ENCODE results near the gene KCNQ2.

DNA sequence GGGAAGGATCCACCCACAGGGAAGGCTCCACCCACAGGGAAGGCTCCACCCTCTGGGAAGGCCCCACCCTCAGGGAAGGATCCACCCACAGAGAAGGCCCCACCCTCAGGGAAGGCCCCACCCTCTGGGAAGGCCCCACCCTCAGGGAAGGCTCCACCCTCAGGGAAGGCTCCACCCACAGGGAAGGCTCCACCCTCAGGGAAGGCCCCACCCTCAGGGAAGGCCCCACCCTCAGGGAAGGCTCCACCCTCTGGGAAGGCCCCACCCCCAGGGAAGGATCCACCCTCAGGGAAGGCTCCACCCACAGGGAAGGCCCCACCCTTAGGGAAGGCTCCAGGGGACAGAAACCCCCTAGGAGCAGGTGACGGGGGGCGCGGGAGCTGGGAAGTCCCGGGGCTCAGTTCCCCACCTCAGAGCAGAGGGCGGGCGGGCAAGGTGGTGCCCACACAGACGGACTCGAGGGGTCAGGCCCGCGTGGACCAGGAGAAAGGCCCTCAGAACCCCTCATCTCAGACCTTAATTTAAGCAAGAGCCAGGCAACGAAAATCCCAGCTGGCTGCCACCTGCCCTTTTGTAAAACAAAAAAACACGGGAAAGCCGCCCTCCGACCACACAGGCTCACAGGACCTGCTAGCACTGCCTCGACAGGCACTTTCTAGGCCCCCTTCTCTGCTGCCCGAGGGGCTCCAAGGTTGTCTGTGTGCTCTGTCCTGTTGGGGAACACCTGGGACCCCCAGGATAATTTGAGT lies 39.7 kb downstream of the KCNQ2 start:
- TF ChIP-seq, protein P1, sequence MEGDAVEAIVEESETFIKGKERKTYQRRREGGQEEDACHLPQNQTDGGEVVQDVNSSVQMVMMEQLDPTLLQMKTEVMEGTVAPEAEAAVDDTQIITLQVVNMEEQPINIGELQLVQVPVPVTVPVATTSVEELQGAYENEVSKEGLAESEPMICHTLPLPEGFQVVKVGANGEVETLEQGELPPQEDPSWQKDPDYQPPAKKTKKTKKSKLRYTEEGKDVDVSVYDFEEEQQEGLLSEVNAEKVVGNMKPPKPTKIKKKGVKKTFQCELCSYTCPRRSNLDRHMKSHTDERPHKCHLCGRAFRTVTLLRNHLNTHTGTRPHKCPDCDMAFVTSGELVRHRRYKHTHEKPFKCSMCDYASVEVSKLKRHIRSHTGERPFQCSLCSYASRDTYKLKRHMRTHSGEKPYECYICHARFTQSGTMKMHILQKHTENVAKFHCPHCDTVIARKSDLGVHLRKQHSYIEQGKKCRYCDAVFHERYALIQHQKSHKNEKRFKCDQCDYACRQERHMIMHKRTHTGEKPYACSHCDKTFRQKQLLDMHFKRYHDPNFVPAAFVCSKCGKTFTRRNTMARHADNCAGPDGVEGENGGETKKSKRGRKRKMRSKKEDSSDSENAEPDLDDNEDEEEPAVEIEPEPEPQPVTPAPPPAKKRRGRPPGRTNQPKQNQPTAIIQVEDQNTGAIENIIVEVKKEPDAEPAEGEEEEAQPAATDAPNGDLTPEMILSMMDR (IDR thresholded peaks at IDR 0.05), result no peak
- TF ChIP-seq EZH2 (IDR thresholded peaks at IDR 0.05), result no peak
- TF ChIP-seq EZH2phosphoT487 (IDR thresholded peaks at IDR 0.05), result no peak
